ENCODE measurements around the gene SUMO3.

GRCh38 chr21:44778094-44778493, 39.8 kb downstream of the SUMO3 start:
- no peak for TF ChIP-seq CTCF (IDR thresholded peaks at IDR 0.05)
- no peak for TF ChIP-seq POLR2A (IDR thresholded peaks at IDR 0.05)
